ENCODE measurements around the gene MMP15.
"Not testable (repeated sequence)": the region's sequence is repeated elsewhere in the genome, so short reads cannot be mapped to it uniquely, and the experiment has no call there.

MMP15 gene

DNA sequence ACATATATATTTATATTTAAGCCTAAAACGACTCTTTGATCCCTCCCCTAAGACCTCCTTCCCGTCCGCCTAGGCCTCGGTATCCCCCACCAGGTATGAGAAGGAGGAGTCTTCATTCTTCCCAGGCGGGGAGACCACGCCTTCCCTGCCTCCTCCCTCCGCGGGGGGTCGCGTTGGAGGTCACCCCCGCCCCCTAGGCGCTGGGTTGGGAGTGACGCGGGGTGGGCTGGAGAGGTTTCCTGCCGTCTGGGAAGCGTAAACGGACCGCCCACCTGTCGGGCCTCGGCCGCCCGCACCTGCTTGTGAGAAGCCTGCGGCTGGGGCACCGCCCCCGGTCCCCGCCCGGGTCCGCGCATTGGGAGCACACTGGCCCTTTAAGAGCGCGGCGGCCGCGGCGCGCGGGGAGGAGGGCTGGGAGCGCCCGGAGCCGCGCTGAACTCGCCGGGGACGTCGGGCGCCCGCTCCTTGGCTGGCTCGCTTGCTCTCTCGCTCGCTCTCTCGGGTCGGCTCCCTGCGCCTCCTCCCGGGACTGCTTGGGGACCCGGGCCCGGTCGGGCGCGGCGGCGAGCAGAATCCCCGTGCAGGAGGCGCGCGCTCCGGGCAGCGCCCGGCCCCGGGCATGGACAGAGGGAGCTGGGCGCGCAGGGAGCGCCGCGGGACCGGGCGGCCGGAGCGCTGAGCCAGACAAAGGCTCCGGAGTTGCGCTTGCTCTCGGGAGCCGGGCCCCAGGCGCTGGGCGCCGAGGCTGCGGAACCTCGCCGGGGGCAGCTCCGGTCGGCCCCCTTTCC, at the start of gene MMP15:
TSS of gene MMP15 (plus strand) at position 404 of the 788 bp plus-strand sequence. CDS start 597 bp downstream, outside the sequence.
- no peak for TF ChIP-seq CTCF (IDR thresholded peaks at IDR 0.05; ENCODE audit: low read depth, low read length)

DNA sequence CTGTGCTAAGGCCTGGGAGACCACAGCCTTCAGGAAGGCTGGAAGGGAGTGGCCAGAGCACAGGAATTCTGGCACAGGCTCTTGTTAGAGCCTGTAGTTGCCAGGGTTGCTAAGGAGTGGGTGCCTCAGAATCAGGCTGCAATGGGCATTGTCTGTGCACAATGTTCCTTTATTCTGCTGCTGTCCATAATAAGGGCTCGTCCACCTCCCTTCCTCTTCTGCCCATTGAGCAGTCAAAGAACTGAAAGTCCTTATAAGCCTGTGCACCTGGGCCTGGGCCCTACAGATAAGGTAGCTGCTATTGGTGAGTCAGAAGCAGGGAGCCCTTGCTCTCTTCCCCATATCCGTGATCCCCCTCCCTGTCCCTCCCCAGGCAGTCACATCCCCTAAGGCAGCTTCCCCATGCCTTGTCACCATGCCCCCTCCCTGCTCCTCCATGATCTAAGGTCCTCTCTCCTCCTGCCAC, 49.2 kb upstream of the MMP15 start:
- no peak overlapping the region for H3K4me3 ChIP-seq (ENCODE audit: low read depth, low read length)
- TF ChIP-seq CTCF (IDR thresholded peaks at IDR 0.05; ENCODE audit: low read depth, low read length): no peak

More for the DNA sequence above, at the start of gene MMP15:
- peak within 1 kb of the TSS; percentile 58 for H3K4me3 ChIP-seq (ENCODE audit: low read depth, low read length)

DNA sequence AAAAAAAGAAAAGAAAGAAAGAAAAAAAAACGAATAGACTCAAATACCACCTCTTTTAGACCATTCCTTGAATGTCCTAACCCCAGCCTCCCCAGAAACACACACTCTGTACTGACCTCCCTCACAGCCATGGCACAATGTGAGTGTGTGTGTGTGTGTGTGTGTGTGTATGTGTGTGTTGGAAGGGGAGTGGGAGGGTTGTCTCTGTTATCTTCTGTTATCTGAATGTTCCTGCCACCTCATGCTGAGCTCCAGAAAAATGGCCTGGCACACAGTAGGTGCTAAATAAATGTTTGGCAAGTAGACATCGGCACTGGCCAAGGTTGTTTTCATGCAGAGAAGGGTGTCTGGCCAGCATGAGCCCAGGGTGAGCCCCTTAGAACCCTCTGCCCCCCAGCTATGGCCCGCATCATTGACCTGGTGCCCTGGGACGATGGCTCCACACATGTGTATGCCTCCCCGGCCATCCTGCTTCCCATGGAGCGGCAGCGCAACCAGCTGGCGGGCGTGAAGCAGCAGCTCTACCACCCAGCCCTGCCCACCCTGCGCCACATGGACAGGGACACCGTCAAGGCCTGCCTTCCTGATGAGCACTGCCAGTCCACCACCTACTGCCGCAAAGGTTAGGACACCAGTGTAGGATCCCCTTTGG, 48.0 kb upstream of the MMP15 start:
- H3K4me3 ChIP-seq (ENCODE audit: low read depth, low read length): no peak overlapping the region
- TF ChIP-seq CTCF (IDR thresholded peaks at IDR 0.05; ENCODE audit: low read depth, low read length): no peak

DNA sequence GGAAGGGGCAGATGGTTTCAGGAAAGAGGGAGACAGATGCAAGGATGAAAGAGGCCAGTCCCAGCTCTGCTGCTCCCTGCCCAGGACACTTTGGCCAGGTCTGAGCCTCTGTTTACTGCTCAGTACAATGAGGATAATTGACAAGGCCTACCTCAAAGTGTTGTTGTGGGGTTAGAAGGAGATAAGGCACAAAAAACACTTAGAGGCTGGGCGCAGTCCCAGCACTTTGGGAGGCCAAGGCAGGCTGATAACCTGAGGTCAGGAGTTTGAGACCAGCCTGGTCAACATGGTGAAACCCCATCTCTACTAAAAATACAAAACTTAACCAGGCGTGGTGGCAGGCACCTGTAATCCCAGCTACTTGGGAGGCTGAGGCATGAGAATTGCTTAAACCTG, 47.5 kb upstream of the MMP15 start:
- H3K4me3 ChIP-seq (ENCODE audit: low read depth, low read length): not testable (repeated sequence)

GRCh38 chr16:57979006-57979585, 46.5 kb upstream of the MMP15 start:
- TF ChIP-seq CTCF (IDR thresholded peaks at IDR 0.05; ENCODE audit: low read depth, low read length): no peak
- no peak overlapping the region for H3K4me3 ChIP-seq (ENCODE audit: low read depth, low read length)

GRCh38 chr16:57981636-57982035, 43.9 kb upstream of the MMP15 start:
- H3K4me3 ChIP-seq (ENCODE audit: low read depth, low read length): no peak overlapping the region
- no peak for TF ChIP-seq CTCF (IDR thresholded peaks at IDR 0.05; ENCODE audit: low read depth, low read length)

DNA sequence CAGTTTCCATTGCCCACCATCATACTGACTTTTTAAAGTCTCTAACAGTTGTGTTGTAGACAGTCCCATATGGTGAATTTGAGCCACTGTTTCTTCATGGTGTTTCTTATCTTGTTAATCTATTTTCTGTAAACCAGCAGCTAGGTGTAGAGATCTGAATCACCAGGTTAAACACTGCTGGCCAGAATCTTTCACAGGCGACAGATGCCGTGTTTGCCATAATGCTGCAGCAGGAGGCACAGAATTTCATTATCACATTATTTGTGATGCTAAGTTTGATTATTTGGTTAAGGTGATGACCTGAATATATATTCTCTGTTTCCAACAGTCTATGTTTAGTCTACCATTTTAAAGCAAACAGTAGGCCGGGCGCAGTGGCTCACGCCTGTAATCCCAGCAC, 43.2 kb upstream of the MMP15 start:
- TF ChIP-seq CTCF (IDR thresholded peaks at IDR 0.05; ENCODE audit: low read depth, low read length): no peak
- no peak overlapping the region for H3K4me3 ChIP-seq (ENCODE audit: low read depth, low read length)

Measured in WI38 (cell line).